ENCODE results near the gene CD84.
"Not testable (repeated sequence)": the region's sequence is repeated elsewhere in the genome, so short reads cannot be mapped to it uniquely, and the experiment has no call there.

The CD84 gene

DNA sequence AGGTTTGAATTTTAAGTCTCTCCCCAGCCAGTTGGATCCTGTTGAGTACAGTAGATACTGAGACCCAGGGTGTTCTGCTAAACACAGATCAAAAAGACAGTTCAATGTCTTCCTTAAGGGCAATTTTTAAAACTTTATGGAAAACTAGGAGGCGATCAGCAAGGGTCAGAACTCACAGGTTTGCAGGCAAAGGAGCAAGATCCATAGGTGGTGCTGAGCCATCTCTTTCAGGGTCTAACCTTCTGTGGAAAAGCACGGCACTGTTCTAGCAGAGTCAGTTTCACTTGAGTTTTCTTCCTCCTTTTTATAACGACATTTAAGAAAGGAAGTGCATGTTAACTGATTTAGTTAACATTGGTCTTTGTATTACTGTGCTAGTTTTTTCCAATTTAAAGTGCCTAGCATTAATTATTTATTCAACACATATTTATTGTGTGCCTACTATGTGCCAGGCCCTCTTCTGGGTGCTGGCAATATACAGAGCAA lies at the start of gene CD84:
CD84 (minus strand) TSS at position 281 of the 486 bp plus-strand sequence; CDS start at position 222, 59 bp downstream.
- no peak for TF ChIP-seq JUND (IDR thresholded peaks at IDR 0.05; ENCODE audit: low read depth)
- no peak for DNase-seq (ENCODE audit: low read depth in 1 of 2, low spot score in 1 of 2)
- in situ Hi-C loops (cut with HindIII; ENCODE audit: low pct_unique_long_range_greater_than_20kb, low sequenced_read_pairs), result no loop called here

DNA sequence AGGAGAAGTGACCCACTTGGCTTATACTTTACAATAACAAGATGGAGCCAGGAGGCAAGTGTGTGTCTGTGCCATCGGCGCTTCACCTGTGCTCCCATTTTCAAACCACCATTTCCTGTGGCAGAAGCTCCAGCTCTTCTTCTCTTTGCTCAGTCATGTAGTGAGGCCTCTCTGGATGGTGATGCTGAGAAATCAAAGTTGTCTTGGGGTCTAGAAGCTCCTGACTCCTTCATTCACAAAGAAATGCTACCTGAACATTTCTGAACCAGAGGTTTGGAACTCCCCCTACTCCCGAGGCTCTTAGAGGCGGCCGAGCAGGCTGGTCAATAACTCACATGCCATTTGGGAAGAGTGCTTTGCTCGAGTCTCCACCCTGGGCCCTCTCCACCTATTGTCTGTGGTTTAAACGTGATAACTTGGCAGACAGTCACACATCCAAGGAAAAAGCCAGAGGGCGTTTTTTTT lies 49.5 kb upstream of the CD84 start:
- no peak for TF ChIP-seq JUND (IDR thresholded peaks at IDR 0.05; ENCODE audit: low read depth)
- DNase-seq (ENCODE audit: low read depth in 1 of 2, low spot score in 1 of 2), result no peak
- in situ Hi-C loops (cut with HindIII; ENCODE audit: low pct_unique_long_range_greater_than_20kb, low sequenced_read_pairs), result no loop called here

DNA sequence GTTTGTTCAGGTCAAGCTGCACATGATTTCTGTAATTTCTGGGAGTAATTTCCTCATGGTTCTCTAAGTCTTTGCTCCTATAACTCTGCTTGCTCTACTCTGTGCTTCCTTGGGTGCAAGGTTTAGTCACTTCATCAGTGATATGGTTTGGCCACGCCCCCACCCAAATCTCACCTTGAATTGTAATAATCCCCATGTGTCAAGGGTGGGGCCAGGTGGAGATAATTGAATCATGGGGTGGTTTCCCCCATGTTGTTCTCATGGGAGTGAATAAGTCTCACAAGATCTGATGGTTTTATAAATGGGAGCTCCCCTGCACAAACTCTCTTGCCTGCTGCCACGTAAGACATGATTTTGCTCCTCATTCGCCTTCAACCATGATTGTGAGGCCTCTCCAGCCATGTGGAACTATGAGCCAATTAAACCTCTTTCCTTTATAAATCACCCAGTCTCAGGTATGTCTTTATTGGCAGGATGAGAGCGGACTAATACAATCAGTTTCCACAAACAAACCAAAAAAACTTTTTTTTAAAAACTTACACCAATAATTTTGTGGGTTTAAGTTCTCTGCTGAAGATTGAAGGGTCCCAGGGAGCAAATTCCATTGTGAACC lies 48.5 kb upstream of the CD84 start:
- in situ Hi-C loops (cut with HindIII; ENCODE audit: low pct_unique_long_range_greater_than_20kb, low sequenced_read_pairs); DNase-seq (ENCODE audit: low read depth in 1 of 2, low spot score in 1 of 2): not testable (repeated sequence)

- in situ Hi-C loops (cut with HindIII; ENCODE audit: low pct_unique_long_range_greater_than_20kb, low sequenced_read_pairs), result no loop called here
- DNase-seq (ENCODE audit: low read depth in 1 of 2, low spot score in 1 of 2), result no peak
- no peak for TF ChIP-seq JUND (IDR thresholded peaks at IDR 0.05; ENCODE audit: low read depth)
These were observed 47.4 kb upstream of the CD84 start for GRCh38 chr1:160626509-160627342.

DNA sequence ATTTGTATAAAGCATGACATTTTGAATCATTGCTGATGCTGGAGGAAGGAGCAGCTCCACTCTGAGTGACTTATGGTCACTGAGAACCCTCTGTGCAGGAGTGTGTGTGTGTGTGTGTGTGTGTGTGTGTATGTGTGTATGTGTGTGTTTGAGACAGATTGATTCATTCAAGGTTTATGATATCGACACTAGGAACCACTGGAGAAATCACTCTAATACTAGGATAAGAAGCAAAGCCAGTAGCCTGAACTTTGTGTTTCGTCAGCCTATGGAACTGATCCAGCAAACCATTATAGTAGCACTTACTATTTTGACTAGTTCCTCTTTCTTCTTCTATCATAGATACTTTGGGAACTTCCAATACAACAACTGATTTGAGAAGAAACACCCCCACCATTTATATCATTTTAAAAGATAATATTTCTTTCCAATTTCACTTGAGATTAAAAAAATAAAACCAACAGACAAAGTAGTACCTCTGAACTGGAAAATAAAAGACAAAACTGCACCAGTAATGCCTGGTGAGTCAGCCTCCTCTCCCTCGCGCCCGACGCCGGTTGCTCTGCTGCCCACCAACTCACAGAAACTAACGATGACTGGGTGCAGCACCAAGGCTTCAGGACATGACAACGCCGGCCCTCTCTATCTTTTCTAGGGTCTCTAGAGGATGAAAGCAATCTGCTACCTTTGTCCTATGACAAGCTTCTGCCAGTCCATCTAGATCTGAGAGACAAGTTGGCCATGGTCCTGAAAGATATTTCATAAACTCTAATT lies 46.6 kb upstream of the CD84 start:
- no peak for TF ChIP-seq JUND (IDR thresholded peaks at IDR 0.05; ENCODE audit: low read depth)
- in situ Hi-C loops (cut with HindIII; ENCODE audit: low pct_unique_long_range_greater_than_20kb, low sequenced_read_pairs), result no loop called here
- no peak for DNase-seq (ENCODE audit: low read depth in 1 of 2, low spot score in 1 of 2)

DNA sequence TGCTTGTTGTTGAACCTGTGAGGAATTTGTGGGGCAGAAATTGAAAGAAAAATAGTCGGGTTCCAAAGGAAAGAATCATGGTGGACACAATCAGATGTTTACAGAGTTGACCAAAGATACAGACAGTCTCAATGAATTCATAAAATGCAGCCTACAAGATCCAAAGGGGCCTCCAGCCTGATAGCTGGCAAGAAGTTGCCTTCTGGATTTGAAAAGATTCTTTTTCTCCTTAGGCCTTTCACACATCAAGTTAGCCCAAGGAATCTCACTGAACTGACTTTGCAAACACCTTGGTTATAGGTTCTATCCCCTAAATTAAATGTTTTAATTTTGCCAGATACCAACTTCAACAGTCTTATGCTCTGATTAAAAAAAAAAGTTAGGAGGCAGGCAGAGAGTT lies 46.0 kb upstream of the CD84 start:
- DNase-seq (ENCODE audit: low read depth in 1 of 2, low spot score in 1 of 2), result no peak
- in situ Hi-C loops (cut with HindIII; ENCODE audit: low pct_unique_long_range_greater_than_20kb, low sequenced_read_pairs), result no loop called here
- no peak for TF ChIP-seq JUND (IDR thresholded peaks at IDR 0.05; ENCODE audit: low read depth)

- TF ChIP-seq JUND (IDR thresholded peaks at IDR 0.05; ENCODE audit: low read depth), result no peak
- in situ Hi-C loops (cut with HindIII; ENCODE audit: low pct_unique_long_range_greater_than_20kb, low sequenced_read_pairs), result no loop called here
- no peak for DNase-seq (ENCODE audit: low read depth in 1 of 2, low spot score in 1 of 2)
These were observed 45.2 kb upstream of the CD84 start for GRCh38 chr1:160624464-160624863.

DNA sequence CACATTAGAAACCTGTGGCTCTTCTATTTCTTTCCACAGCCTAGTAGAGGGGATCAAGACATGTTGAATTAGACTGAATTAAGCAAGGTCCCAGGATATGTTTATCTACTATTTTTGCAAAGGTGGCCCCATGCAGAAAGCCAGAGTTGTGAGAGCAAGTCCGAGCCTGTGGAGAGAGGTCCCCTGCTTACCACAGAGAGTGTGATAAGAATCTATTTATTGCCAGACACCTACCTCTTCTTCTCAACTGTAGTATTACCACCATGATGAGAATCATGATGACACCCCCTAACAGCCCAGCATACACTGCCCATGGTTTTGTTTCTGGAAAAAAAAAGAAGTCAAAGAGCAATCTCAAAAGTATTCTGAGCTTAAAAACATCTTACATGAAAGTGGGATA lies 44.6 kb upstream of the CD84 start:
- DNase-seq (ENCODE audit: low read depth in 1 of 2, low spot score in 1 of 2), result no peak
- in situ Hi-C loops (cut with HindIII; ENCODE audit: low pct_unique_long_range_greater_than_20kb, low sequenced_read_pairs), result no loop called here
- no peak for TF ChIP-seq JUND (IDR thresholded peaks at IDR 0.05; ENCODE audit: low read depth)

DNA sequence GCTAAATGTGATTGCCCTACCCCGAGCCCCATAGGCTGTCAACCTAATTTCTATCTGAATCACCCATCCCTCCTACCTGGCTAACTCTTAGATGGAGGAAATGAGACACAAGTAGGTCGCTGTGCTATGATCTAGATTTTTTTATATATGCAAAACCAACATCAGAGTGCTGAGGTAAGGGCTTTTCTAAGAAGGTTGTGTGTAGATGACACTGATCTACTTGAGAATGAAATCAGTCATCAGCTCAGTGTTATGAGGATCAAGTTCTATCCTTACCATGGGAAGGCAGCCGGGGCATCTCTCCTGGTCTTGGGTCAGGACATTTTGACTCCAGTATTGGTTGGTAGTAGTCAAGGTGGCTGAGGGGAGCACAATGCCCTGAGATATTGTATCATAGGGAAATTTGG lies 43.9 kb upstream of the CD84 start:
- no peak for TF ChIP-seq JUND (IDR thresholded peaks at IDR 0.05; ENCODE audit: low read depth)
- in situ Hi-C loops (cut with HindIII; ENCODE audit: low pct_unique_long_range_greater_than_20kb, low sequenced_read_pairs), result no loop called here
- no peak for DNase-seq (ENCODE audit: low read depth in 1 of 2, low spot score in 1 of 2)

- TF ChIP-seq JUND (IDR thresholded peaks at IDR 0.05; ENCODE audit: low read depth), result no peak
- in situ Hi-C loops (cut with HindIII; ENCODE audit: low pct_unique_long_range_greater_than_20kb, low sequenced_read_pairs), result no loop called here
- no peak for DNase-seq (ENCODE audit: low read depth in 1 of 2, low spot score in 1 of 2)
These were observed 43.4 kb upstream of the CD84 start for GRCh38 chr1:160622501-160623226.

GRCh38 chr1:160621633-160622413 lies 42.5 kb upstream of the CD84 start:
- no peak for TF ChIP-seq JUND (IDR thresholded peaks at IDR 0.05; ENCODE audit: low read depth)
- in situ Hi-C loops (cut with HindIII; ENCODE audit: low pct_unique_long_range_greater_than_20kb, low sequenced_read_pairs), result no loop called here
- no peak for DNase-seq (ENCODE audit: low read depth in 1 of 2, low spot score in 1 of 2)

Measured in T47D (cell line).